Measurements from ENCODE around the gene GSTM3.

GSTM3 gene

DNA sequence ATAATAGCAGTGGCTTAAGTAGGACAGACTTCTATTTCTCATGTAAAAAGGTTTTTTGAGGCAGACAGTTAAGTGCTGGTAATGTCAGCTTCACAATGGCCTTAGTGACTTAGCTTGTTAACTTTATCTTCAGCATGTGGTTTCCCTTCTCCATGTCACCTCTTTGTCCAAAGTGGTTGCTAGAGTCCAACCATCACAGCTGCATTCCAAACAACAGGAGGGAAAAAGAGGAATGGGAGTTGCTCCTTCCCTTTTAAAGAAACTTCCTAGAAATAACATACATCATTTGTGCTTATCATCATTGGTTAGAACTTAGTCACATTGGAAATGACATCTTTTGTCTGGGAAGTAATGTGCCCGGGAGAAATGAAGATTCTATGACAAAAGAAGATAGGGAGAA, 18.9 kb downstream of the GSTM3 start:
- no peaks in the 10 kb centered on the region for H3K27me3 ChIP-seq
- no peak for DNase-seq
- no peaks in the 10 kb centered on the region for H3K9me3 ChIP-seq
- H3K36me3 ChIP-seq: no peaks in the 10 kb centered on the region
- H3K27ac ChIP-seq: no peak overlapping the region
- TF ChIP-seq, protein P1, sequence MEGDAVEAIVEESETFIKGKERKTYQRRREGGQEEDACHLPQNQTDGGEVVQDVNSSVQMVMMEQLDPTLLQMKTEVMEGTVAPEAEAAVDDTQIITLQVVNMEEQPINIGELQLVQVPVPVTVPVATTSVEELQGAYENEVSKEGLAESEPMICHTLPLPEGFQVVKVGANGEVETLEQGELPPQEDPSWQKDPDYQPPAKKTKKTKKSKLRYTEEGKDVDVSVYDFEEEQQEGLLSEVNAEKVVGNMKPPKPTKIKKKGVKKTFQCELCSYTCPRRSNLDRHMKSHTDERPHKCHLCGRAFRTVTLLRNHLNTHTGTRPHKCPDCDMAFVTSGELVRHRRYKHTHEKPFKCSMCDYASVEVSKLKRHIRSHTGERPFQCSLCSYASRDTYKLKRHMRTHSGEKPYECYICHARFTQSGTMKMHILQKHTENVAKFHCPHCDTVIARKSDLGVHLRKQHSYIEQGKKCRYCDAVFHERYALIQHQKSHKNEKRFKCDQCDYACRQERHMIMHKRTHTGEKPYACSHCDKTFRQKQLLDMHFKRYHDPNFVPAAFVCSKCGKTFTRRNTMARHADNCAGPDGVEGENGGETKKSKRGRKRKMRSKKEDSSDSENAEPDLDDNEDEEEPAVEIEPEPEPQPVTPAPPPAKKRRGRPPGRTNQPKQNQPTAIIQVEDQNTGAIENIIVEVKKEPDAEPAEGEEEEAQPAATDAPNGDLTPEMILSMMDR (IDR thresholded peaks at IDR 0.05): no peak
- intact Hi-C loops (cut with DNase I; ENCODE audit: low total_unique reads): no loop called here
- H3K4me1 ChIP-seq: no peaks in the 10 kb centered on the region
- no peak overlapping the region for H3K4me3 ChIP-seq

DNA sequence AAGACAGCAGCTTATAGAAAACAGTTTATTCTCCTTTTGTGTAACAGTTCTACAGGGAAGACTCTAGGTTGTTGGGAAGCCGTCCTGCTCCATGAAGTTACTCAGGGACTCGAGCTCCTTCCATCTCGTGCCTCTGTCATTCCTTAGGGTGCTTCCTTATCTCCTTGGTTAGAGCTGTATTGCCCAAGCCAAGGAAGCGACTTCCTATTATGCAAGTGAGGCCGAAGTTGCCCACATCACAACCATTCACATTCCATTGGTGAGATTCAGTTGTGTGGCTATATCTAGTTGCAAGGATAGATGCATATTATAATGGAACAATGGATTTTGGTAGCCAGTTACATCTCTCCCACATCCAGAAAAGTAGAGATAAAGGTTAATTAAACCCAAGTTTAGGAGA, 19.8 kb downstream of the GSTM3 start:
- Histone ChIP-seq H3K9me3 (no peaks in the 10 kb centered on the region), H3K27ac (no peak overlapping the region), H3K4me1 (no peaks in the 10 kb centered on the region), H3K4me3 (no peak overlapping the region), H3K36me3 (no peaks in the 10 kb centered on the region), H3K27me3 (no peaks in the 10 kb centered on the region)
- intact Hi-C loops (cut with DNase I; ENCODE audit: low total_unique reads): no loop called here
- TF ChIP-seq, protein P1 (IDR thresholded peaks at IDR 0.05): no peak
- DNase-seq: no peak

- no peak for DNase-seq
- no peak overlapping the region for H3K27ac ChIP-seq
- H3K4me1 ChIP-seq: no peaks in the 10 kb centered on the region
- H3K27me3 ChIP-seq: peaks cover 0 to 6% of the 10 kb centered on the region in 2 donors
- TF ChIP-seq, protein P1 (IDR thresholded peaks at IDR 0.05): no peak
- no peaks in the 10 kb centered on the region for H3K9me3 ChIP-seq
- H3K4me3 ChIP-seq: no peak overlapping the region
- intact Hi-C loops (cut with DNase I; ENCODE audit: low total_unique reads): no loop called here
- H3K36me3 ChIP-seq: no peaks in the 10 kb centered on the region
Observed at GRCh38 chr1:109719337-109719837, 21.5 kb downstream of the GSTM3 start.

DNA sequence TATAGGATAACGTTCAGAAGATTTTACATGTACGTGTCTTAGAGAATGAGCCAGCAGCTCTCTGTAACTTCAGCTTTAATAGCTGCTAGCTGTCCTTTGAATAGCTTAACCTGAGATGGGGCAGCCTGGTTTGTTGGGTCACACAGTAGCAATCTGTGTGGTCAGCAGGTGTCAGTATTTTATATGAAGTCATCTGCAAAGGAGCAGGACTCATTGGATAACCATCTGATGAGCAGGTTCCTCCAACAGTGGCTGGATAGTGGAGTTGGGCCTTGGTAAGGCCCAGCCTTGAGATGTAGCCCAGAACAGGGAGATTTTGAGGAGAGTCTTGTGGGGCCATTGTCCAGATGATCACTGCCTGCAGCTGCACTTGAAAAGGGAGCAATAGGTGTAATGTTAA, 22.3 kb downstream of the GSTM3 start:
- H3K27ac ChIP-seq: no peak overlapping the region
- no peaks in the 10 kb centered on the region for H3K36me3 ChIP-seq
- TF ChIP-seq, protein P1 (IDR thresholded peaks at IDR 0.05): no peak
- intact Hi-C loops (cut with DNase I; ENCODE audit: low total_unique reads): no loop called here
- H3K9me3 ChIP-seq: no peaks in the 10 kb centered on the region
- H3K4me1 ChIP-seq: no peaks in the 10 kb centered on the region
- no peak overlapping the region for H3K4me3 ChIP-seq
- peaks cover 0 to 7% of the 10 kb centered on the region in 2 donors for H3K27me3 ChIP-seq
- no peak for DNase-seq

- no peak for DNase-seq
- intact Hi-C loops (cut with DNase I; ENCODE audit: low total_unique reads): no loop called here
- Histone ChIP-seq H3K36me3 (no peaks in the 10 kb centered on the region), H3K27ac (no peak overlapping the region), H3K4me1 (no peaks in the 10 kb centered on the region), H3K9me3 (no peaks in the 10 kb centered on the region), H3K27me3 (peaks cover 0 to 8% of the 10 kb centered on the region in 2 donors), H3K4me3 (no peak overlapping the region)
- TF ChIP-seq, protein P1 (IDR thresholded peaks at IDR 0.05): no peak
Observed at GRCh38 chr1:109717729-109718128, 23.1 kb downstream of the GSTM3 start.

GRCh38 chr1:109716570-109717090, 24.2 kb downstream of the GSTM3 start:
- Histone ChIP-seq H3K9me3 (no peaks in the 10 kb centered on the region), H3K36me3 (no peaks in the 10 kb centered on the region), H3K4me1 (no peaks in the 10 kb centered on the region), H3K27ac (no peak overlapping the region), H3K27me3 (peaks cover 0 to 8% of the 10 kb centered on the region in 2 donors), H3K4me3 (no peak overlapping the region)
- TF ChIP-seq, protein P1 (IDR thresholded peaks at IDR 0.05): no peak
- no peak for DNase-seq
- intact Hi-C loops (cut with DNase I; ENCODE audit: low total_unique reads): no loop called here
